Measurements from ENCODE around the gene MUC20. TPM values are rescaled to one million over a fixed set of nuclear protein-coding genes. Genes with fewer than 3 reads are reported as not detected.
"Not testable (repeated sequence)": the region's sequence is repeated elsewhere in the genome, so short reads cannot be mapped to it uniquely, and the experiment has no call there.

The MUC20 gene
- polyA plus RNA-seq, 2 donors: 49.6 to 126 TPM

DNA sequence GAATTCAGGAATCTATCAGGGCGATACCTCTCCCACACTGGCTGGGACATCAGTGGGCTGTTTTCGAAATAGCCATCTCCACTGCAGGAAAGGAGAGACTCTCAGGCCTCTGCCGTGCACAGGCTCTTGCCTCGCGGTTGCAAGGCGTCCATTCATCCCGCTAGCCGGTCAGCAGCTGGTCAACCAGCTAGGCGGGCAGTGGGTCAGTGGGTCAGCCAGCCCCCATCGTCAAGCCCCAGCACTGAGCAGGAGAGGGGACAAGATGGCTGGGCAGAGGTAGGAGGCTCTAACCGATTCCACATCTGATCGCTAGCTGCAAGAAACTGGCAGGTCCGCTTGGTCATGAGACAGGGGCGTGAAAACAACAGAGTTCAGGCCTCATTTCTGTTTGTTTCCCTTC lies 45.9 kb downstream of the MUC20 start:
- Histone ChIP-seq H3K36me3 (ENCODE audit: control insufficient read depth in 2 of 2, insufficient read depth in 2 of 2, low read length in 1 of 2) (no peaks in the 10 kb centered on the region), H3K27me3 (ENCODE audit: control insufficient read depth in 1 of 2, insufficient read depth in 2 of 2, low read length in 2 of 2) (no peaks in the 10 kb centered on the region), H3K4me3 (ENCODE audit: low read depth in 1 of 2, low read length in 2 of 2) (no peak overlapping the region), H3K27ac (ENCODE audit: low read depth in 2 of 2, low read length in 1 of 2) (no peak overlapping the region), H3K9me3 (ENCODE audit: control insufficient read depth in 2 of 2, insufficient read depth in 1 of 2, low read depth in 1 of 2, low read length in 1 of 2) (peaks cover 0 to 2% of the 10 kb centered on the region in 2 donors), H3K4me1 (ENCODE audit: control insufficient read depth in 2 of 2, insufficient read depth in 2 of 2, low read length in 1 of 2) (no peaks in the 10 kb centered on the region)
- 95 to 96% methylated on average over 14 of the region's 14 CpGs for WGBS, 2 donors

- Histone ChIP-seq H3K9me3 (ENCODE audit: control insufficient read depth in 2 of 2, insufficient read depth in 1 of 2, low read depth in 1 of 2, low read length in 1 of 2) (peaks cover 0 to 2% of the 10 kb centered on the region in 2 donors), H3K4me1 (ENCODE audit: control insufficient read depth in 2 of 2, insufficient read depth in 2 of 2, low read length in 1 of 2) (no peaks in the 10 kb centered on the region), H3K27me3 (ENCODE audit: control insufficient read depth in 1 of 2, insufficient read depth in 2 of 2, low read length in 2 of 2) (no peaks in the 10 kb centered on the region), H3K4me3 (ENCODE audit: low read depth in 1 of 2, low read length in 2 of 2) (no peak overlapping the region), H3K36me3 (ENCODE audit: control insufficient read depth in 2 of 2, insufficient read depth in 2 of 2, low read length in 1 of 2) (no peaks in the 10 kb centered on the region), H3K27ac (ENCODE audit: low read depth in 2 of 2, low read length in 1 of 2) (no peak overlapping the region)
- whole genome bisulfite sequencing, 2 donors: 77 to 83% methylated on average over 9 to 10 of the region's 10 CpGs
Measured at GRCh38 chr3:195767792-195768191, 47.0 kb downstream of the MUC20 start.

DNA sequence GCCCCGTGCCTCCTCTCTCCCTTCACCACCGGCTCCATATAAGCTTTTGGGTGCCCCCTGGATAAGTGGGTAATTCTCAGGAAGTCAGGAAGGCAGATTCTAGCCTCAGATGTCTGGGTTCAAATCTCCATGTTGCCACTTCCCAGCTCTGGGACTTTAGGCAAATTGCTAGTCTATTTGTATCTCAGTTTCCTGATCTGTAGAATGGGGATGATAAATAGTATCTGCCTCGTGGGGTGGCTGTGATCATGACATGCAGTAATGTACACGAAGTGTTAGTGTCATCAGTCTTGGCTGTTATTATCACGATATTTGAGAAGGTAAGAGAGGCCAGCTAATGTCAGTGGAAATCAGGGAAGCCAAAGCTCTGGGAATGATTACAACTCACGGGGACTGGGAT lies 47.6 kb downstream of the MUC20 start:
- Histone ChIP-seq H3K36me3 (ENCODE audit: control insufficient read depth in 2 of 2, insufficient read depth in 2 of 2, low read length in 1 of 2) (no peaks in the 10 kb centered on the region), H3K27me3 (ENCODE audit: control insufficient read depth in 1 of 2, insufficient read depth in 2 of 2, low read length in 2 of 2) (no peaks in the 10 kb centered on the region), H3K9me3 (ENCODE audit: control insufficient read depth in 2 of 2, insufficient read depth in 1 of 2, low read depth in 1 of 2, low read length in 1 of 2) (peaks cover 0 to 2% of the 10 kb centered on the region in 2 donors), H3K27ac (ENCODE audit: low read depth in 2 of 2, low read length in 1 of 2) (no peak overlapping the region), H3K4me1 (ENCODE audit: control insufficient read depth in 2 of 2, insufficient read depth in 2 of 2, low read length in 1 of 2) (no peaks in the 10 kb centered on the region), H3K4me3 (ENCODE audit: low read depth in 1 of 2, low read length in 2 of 2) (no peak overlapping the region)
- 72 to 73% methylated on average over 6 of the region's 6 CpGs for WGBS, 2 donors

GRCh38 chr3:195768831-195769303 lies 48.1 kb downstream of the MUC20 start:
- Histone ChIP-seq H3K9me3 (ENCODE audit: control insufficient read depth in 2 of 2, insufficient read depth in 1 of 2, low read depth in 1 of 2, low read length in 1 of 2) (peaks cover 0 to 2% of the 10 kb centered on the region in 2 donors), H3K4me3 (ENCODE audit: low read depth in 1 of 2, low read length in 2 of 2) (no peak overlapping the region), H3K36me3 (ENCODE audit: control insufficient read depth in 2 of 2, insufficient read depth in 2 of 2, low read length in 1 of 2) (no peaks in the 10 kb centered on the region), H3K27ac (ENCODE audit: low read depth in 2 of 2, low read length in 1 of 2) (no peak overlapping the region), H3K4me1 (ENCODE audit: control insufficient read depth in 2 of 2, insufficient read depth in 2 of 2, low read length in 1 of 2) (no peaks in the 10 kb centered on the region), H3K27me3 (ENCODE audit: control insufficient read depth in 1 of 2, insufficient read depth in 2 of 2, low read length in 2 of 2) (no peaks in the 10 kb centered on the region)
- 69 to 75% methylated on average over 17 of the region's 17 CpGs for WGBS, 2 donors

GRCh38 chr3:195769551-195769950 lies 48.8 kb downstream of the MUC20 start:
- no peak overlapping the region for H3K4me3 ChIP-seq (ENCODE audit: low read depth in 1 of 2, low read length in 2 of 2)
- no peaks in the 10 kb centered on the region for H3K4me1 ChIP-seq (ENCODE audit: control insufficient read depth in 2 of 2, insufficient read depth in 2 of 2, low read length in 1 of 2)
- H3K27me3 ChIP-seq (ENCODE audit: control insufficient read depth in 1 of 2, insufficient read depth in 2 of 2, low read length in 2 of 2): no peaks in the 10 kb centered on the region
- H3K36me3 ChIP-seq (ENCODE audit: control insufficient read depth in 2 of 2, insufficient read depth in 2 of 2, low read length in 1 of 2): no peaks in the 10 kb centered on the region
- H3K27ac ChIP-seq (ENCODE audit: low read depth in 2 of 2, low read length in 1 of 2): no peak overlapping the region
- 92% methylated on average over 10 of the region's 10 CpGs for WGBS, 2 donors
- peaks cover 0 to 2% of the 10 kb centered on the region in 2 donors for H3K9me3 ChIP-seq (ENCODE audit: control insufficient read depth in 2 of 2, insufficient read depth in 1 of 2, low read depth in 1 of 2, low read length in 1 of 2)

DNA sequence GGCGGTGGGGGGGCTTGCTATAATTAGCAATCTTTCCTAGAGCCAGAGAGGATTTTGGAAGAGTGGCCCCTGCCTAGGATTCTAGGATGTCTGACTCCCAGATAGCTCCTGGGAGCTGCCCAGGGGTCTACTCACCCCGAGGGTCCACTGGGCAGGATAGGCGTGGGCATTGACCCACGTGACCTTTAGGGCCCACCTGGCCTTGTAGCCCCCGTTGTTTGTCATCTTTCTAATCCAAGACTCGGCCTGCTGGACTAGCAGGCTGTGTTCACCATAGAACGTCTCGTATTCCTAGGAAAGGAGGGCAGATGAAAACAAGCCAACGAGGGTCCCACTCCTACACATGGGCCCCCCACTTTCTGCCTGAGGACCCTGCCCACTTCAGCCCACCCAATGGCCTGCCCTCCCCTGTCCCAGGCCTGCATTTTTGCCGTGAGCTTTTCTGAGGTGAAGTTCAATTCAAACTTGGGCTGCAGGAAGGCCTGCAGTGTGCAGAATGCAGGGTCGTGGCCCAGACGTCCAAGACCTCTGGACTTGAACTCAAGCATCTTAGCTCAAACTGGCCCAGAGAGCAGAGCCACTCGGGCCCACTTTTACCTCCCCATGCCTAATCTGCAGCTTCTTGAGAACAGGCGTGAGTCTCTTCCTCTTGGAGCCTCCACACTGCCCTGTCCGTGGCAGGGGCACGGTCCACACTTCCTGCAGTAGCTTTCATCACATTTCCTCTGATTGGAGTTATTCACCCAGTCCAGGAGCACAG lies 49.5 kb downstream of the MUC20 start:
- peaks cover 0 to 2% of the 10 kb centered on the region in 2 donors for H3K9me3 ChIP-seq (ENCODE audit: control insufficient read depth in 2 of 2, insufficient read depth in 1 of 2, low read depth in 1 of 2, low read length in 1 of 2)
- no peaks in the 10 kb centered on the region for H3K4me1 ChIP-seq (ENCODE audit: control insufficient read depth in 2 of 2, insufficient read depth in 2 of 2, low read length in 1 of 2)
- H3K36me3 ChIP-seq (ENCODE audit: control insufficient read depth in 2 of 2, insufficient read depth in 2 of 2, low read length in 1 of 2): no peaks in the 10 kb centered on the region
- no peak overlapping the region for H3K27ac ChIP-seq (ENCODE audit: low read depth in 2 of 2, low read length in 1 of 2)
- no peaks in the 10 kb centered on the region for H3K27me3 ChIP-seq (ENCODE audit: control insufficient read depth in 1 of 2, insufficient read depth in 2 of 2, low read length in 2 of 2)
- no peak overlapping the region for H3K4me3 ChIP-seq (ENCODE audit: low read depth in 1 of 2, low read length in 2 of 2)
- WGBS, 2 donors: 74% methylated on average over 16 of the region's 16 CpGs

DNA sequence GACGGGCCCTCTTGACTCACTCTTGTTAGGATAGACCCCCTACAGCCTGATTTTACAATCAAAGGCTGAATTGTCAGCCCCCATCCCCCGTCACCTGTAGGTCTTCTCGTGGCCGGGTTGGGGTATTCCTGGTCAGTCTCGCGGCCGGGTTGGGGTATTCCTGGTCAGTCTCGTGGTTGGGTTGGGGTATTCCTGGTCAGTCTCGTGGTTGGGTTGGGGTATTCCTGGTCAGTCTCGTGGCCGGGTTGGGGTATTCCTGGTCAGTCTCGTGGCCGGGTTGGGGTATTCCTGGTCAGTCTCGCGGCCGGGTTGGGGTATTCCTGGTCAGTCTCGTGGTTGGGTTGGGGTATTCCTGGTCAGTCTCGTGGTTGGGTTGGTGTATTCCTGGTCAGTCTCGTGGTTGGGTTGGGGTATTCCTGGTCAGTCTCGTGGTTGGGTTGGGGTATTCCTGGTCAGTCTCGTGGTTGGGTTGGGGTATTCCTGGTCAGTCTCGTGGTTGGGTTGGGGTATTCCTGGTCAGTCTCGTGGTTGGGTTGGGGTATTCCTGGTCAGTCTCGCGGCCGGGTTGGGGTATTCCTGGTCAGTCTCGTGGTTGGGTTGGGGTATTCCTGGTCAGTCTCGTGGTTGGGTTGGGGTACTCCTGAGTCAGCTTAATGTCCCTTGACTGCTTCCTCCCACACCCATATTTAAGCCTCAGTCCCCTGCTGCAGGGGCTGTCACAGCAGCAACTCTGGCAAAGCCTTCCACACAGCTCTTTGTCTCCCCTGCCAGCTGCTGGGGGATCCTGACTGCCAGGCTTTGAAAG lies 50.3 kb downstream of the MUC20 start:
- H3K27me3 ChIP-seq (ENCODE audit: control insufficient read depth in 1 of 2, insufficient read depth in 2 of 2, low read length in 2 of 2); H3K9me3 ChIP-seq (ENCODE audit: control insufficient read depth in 2 of 2, insufficient read depth in 1 of 2, low read depth in 1 of 2, low read length in 1 of 2); H3K4me1 ChIP-seq (ENCODE audit: control insufficient read depth in 2 of 2, insufficient read depth in 2 of 2, low read length in 1 of 2); H3K36me3 ChIP-seq (ENCODE audit: control insufficient read depth in 2 of 2, insufficient read depth in 2 of 2, low read length in 1 of 2); H3K4me3 ChIP-seq (ENCODE audit: low read depth in 1 of 2, low read length in 2 of 2); H3K27ac ChIP-seq (ENCODE audit: low read depth in 2 of 2, low read length in 1 of 2): not testable (repeated sequence)
- 88 to 94% methylated on average over 23 to 24 of the region's 28 CpGs for WGBS, 2 donors

- H3K4me1 ChIP-seq (ENCODE audit: control insufficient read depth in 2 of 2, insufficient read depth in 2 of 2, low read length in 1 of 2): no peaks in the 10 kb centered on the region
- WGBS, 2 donors: 82 to 84% methylated on average over 14 of the region's 14 CpGs
- no peaks in the 10 kb centered on the region for H3K36me3 ChIP-seq (ENCODE audit: control insufficient read depth in 2 of 2, insufficient read depth in 2 of 2, low read length in 1 of 2)
- no peak overlapping the region for H3K27ac ChIP-seq (ENCODE audit: low read depth in 2 of 2, low read length in 1 of 2)
- no peak overlapping the region for H3K4me3 ChIP-seq (ENCODE audit: low read depth in 1 of 2, low read length in 2 of 2)
- H3K9me3 ChIP-seq (ENCODE audit: control insufficient read depth in 2 of 2, insufficient read depth in 1 of 2, low read depth in 1 of 2, low read length in 1 of 2): peaks cover 0 to 2% of the 10 kb centered on the region in 2 donors
- no peaks in the 10 kb centered on the region for H3K27me3 ChIP-seq (ENCODE audit: control insufficient read depth in 1 of 2, insufficient read depth in 2 of 2, low read length in 2 of 2)
Measured at GRCh38 chr3:195771646-195772300, 51.0 kb downstream of the MUC20 start.

- H3K27me3 ChIP-seq (ENCODE audit: control insufficient read depth in 1 of 2, insufficient read depth in 2 of 2, low read length in 2 of 2): no peaks in the 10 kb centered on the region
- no peaks in the 10 kb centered on the region for H3K4me1 ChIP-seq (ENCODE audit: control insufficient read depth in 2 of 2, insufficient read depth in 2 of 2, low read length in 1 of 2)
- WGBS, 2 donors: 88 to 89% methylated on average over 23 of the region's 23 CpGs
- no peak overlapping the region for H3K4me3 ChIP-seq (ENCODE audit: low read depth in 1 of 2, low read length in 2 of 2)
- H3K27ac ChIP-seq (ENCODE audit: low read depth in 2 of 2, low read length in 1 of 2): no peak overlapping the region
- no peaks in the 10 kb centered on the region for H3K36me3 ChIP-seq (ENCODE audit: control insufficient read depth in 2 of 2, insufficient read depth in 2 of 2, low read length in 1 of 2)
- peaks cover 4 to 5% of the 10 kb centered on the region in 2 donors for H3K9me3 ChIP-seq (ENCODE audit: control insufficient read depth in 2 of 2, insufficient read depth in 1 of 2, low read depth in 1 of 2, low read length in 1 of 2)
Measured at GRCh38 chr3:195773956-195774537, 53.3 kb downstream of the MUC20 start.
